Myocyte (in vitro differentiated cells): ENCODE measurements around the gene RASL12. TPM values are rescaled to one million over a fixed set of nuclear protein-coding genes. Genes with fewer than 3 reads are reported as not detected.

Source experiments
- DNase-seq: peaks from one replicate; pipeline ENCODE4 v3.0.0-alpha.2; 2012; ENCODE audit warnings: low read depth
- total RNA-seq: library from RNA; depleted of rRNA; stranded (reverse); fragments of >200 nt; gene quantifications from 2 replicates; pipeline ENCODE4 v1.2.3, GENCODE V29; 2014

RASL12 gene
- total RNA-seq, 1 donor from 2014 or later: 0.94 TPM

DNA sequence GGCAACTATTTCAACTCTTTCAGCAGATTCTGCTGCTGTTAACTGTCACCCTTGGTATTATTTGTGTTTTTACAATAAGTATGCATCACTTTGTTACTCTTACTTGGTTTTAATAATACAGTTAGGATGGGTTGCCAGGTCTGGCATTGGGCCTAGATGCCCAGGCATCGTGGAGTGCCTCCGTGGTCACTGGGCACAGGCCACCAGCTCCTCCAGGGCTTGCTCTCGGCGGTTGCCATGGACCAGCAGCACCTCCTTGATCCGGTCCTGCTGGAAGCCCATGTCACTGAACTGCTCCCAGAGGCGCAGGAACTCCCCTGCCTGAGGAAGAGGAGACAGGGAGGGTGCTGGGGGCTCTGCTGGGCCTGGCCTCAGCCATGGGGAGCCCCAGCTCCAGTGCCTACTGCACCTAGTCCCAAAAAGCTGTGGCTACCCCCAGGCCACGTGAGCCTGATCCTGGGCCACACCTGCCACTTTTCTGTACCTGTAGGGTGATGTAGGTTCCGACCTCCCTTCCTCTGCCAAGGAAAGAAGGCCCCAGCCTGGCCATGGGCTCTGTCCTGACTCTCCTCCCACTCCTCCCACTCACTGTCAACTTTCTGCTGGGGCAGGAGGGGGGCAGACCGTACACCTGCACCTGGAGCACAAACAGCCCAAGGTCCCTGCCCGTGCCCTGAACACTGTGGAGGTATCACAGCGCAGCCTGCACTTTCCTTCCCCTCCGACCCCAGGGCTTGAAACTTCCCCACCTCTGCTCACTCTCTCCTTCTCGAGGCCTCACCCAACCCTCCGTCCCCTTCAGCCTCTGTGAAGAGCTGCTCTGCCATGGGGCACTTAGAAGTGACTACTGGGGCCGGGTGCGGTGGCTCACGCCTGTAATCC, 25.4 kb upstream of the RASL12 start:
- DNase-seq: no peak

- DNase-seq: no peak
Measured at GRCh38 chr15:65091946-65092770, 24.4 kb upstream of the RASL12 start.

DNA sequence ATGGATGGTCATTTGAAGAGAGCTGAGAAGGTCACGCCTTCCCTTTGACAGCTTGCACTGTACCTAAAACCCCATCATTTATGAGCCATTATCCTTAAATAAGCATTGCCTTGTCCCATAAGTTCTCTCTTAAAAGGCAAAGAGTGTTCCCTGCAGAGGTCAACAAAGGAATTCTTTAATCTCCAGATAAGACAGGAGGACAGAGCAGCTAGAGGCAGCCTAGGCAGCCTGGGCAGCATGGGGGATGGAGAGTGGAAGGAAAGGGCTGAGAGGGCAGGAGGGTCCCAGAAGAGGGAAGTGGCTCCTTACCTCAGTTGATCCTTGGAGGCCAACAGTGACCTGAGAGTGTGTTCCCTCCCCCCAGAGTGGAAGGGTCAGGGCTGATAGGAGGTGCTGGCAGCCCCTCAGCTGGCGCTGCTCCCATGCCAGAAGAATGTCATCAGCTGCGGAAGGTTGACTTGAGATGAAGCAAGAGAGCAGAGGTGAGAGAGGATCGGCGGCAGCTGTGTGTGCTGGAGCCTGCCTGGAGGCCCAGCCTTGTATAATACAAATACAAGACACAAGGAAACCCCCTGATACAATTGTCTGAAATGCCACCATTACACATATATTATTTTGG, 21.5 kb upstream of the RASL12 start:
- DNase-seq: no peak

- DNase-seq: no peak
Measured at GRCh38 chr15:65088643-65089021, 20.8 kb upstream of the RASL12 start.

GRCh38 chr15:65087873-65088642, 20.3 kb upstream of the RASL12 start:
- no peak for DNase-seq

GRCh38 chr15:65087411-65087810, 19.6 kb upstream of the RASL12 start:
- DNase-seq: no peak

- DNase-seq: no peak
Measured at GRCh38 chr15:65086680-65087111, 18.9 kb upstream of the RASL12 start.

GRCh38 chr15:65085990-65086679, 18.3 kb upstream of the RASL12 start:
- DNase-seq: no peak

DNA sequence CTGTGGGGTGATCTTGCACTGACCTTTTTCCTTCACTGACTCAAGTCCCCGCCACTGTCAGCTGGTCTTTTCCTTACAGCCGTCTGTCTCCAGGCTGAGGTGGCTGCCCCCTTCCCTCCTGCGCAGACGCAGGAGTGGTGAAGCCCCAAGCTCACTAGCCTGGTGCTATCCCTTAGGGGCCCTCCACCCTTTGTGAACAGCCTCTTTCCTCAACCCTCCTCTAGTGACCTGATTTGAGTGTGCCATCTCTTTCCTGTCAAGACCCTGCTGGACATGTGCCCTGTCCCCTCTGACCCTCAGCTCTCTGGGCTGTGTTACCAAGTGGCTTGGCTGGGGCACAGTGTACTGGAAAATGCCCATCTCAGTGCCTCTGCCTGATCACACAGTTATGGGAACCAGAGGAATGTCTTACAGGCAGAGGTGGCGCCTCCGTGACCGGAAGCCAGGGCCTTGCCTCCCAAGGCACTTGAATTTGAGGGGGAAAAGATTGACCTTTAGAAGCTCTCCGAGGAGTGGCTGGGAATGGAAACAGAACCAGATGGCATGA, 17.5 kb upstream of the RASL12 start:
- DNase-seq: no peak

GRCh38 chr15:65084500-65085206, 16.9 kb upstream of the RASL12 start:
- no peak for DNase-seq

GRCh38 chr15:65083262-65083701, 15.5 kb upstream of the RASL12 start:
- no peak for DNase-seq

- DNase-seq: no peak
Measured at GRCh38 chr15:65082303-65082953, 14.6 kb upstream of the RASL12 start.

GRCh38 chr15:65081758-65082157, 14.0 kb upstream of the RASL12 start:
- no peak for DNase-seq

- DNase-seq: no peak
Measured at GRCh38 chr15:65081270-65081669, 13.5 kb upstream of the RASL12 start.

DNA sequence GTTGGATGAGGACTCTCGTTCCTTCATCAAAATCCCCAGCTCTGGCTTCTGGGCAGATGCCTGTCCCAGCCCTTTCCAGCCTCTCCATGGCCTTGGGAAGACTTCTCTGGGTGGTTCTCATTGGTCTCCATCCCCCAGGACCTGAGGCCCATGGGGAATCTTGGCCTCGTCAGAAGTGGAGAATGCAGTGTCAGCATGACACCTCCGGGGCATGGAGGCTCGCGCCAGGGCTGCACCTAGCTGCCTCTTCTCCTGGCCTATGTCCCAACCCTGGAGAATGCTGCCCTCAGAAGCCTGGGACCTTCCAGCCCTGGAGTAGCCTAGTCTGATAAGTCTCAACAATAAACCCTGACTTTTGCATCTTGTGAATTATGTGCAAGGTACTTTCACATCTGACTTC, 11.8 kb upstream of the RASL12 start:
- DNase-seq: no peak

DNA sequence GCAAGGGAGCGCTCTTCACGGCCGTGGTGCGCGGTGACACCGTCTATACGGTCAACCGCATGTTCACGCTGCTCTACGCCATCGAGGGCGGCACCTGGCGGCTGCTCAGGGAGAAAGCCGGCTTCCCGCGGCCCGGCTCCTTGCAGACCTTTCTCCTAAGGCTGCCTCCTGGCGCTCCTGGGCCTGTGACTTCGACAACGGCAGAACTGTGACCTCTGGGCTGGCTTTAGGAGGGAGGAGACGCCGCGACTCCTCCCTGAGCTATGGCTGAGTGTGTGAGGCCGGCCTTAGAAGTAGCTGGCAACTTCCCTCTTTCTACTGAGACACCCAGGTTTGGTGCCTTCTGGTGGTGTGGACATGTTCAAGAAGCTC, 10.2 kb upstream of the RASL12 start:
- DNase-seq: no peak

DNA sequence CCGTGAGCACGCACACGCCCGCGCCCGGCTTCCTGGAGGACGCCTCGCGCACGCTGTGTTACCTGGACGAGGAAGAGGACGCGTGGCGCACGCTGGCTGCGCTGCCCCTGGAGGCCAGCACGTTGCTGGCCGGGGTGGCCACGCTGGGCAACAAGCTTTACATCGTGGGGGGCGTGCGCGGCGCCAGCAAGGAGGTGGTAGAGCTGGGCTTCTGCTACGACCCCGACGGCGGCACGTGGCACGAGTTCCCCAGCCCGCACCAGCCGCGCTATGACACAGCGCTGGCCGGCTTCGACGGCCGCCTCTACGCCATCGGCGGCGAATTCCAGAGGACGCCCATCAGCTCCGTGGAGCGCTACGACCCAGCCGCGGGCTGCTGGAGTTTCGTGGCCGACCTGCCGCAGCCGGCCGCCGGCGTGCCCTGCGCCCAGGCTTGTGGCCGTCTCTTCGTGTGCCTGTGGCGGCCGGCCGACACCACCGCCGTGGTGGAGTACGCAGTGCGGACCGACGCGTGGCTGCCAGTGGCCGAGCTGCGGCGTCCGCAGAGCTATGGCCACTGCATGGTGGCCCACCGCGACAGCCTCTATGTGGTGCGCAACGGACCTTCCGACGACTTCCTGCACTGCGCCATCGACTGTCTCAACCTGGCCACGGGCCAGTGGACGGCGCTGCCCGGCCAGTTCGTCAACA, 9.6 kb upstream of the RASL12 start:
- no peak for DNase-seq
